ENCODE results near the gene ZMYM3. TPM values are rescaled to one million over a fixed set of nuclear protein-coding genes. Genes with fewer than 3 reads are reported as not detected.
"Not testable (repeated sequence)": the region's sequence is repeated elsewhere in the genome, so short reads cannot be mapped to it uniquely, and the experiment has no call there.

The ZMYM3 gene
- polyA plus RNA-seq (ENCODE audit: insufficient read length in 12 of 12): 10 to 100 TPM in 11 of 12 donors, not detected in 1; 18.9 to 36.7 (median 21.1) TPM
- long read RNA-seq, donor 1, partial matches to known transcripts: 250 of 250 reads
- long read RNA-seq, donor 1, other reads (novel, unspliced or antisense): 0 of 250 reads
- long read RNA-seq, donor 2: 0 reads
- long read RNA-seq, donor 3: 0 reads
- long read RNA-seq, donor 4, full-length matches to known transcripts: 1 of 1 reads
- long read RNA-seq, donor 4, partial matches to known transcripts: 0 of 1 reads
- long read RNA-seq, donor 4, other reads (novel, unspliced or antisense): 0 of 1 reads
- long read RNA-seq, donor 5, partial matches to known transcripts: 298 of 335 reads
- long read RNA-seq, donor 5, other reads (novel, unspliced or antisense): 36 of 335 reads
- long read RNA-seq, donor 6, partial matches to known transcripts: 50 of 56 reads
- long read RNA-seq, donor 6, other reads (novel, unspliced or antisense): 5 of 56 reads
- long read RNA-seq, donor 7, partial matches to known transcripts: 0 of 1 reads
- long read RNA-seq, donor 7, other reads (novel, unspliced or antisense): 0 of 1 reads
- long read RNA-seq, donor 8, full-length matches to known transcripts: 1 of 124 reads
- long read RNA-seq, donor 8, partial matches to known transcripts: 81 of 124 reads
- long read RNA-seq, donor 8, other reads (novel, unspliced or antisense): 42 of 124 reads
- long read RNA-seq, donor 9, partial matches to known transcripts: 439 of 465 reads
- long read RNA-seq, donor 9, other reads (novel, unspliced or antisense): 26 of 465 reads
- long read RNA-seq, donor 10, full-length matches to known transcripts: 1 of 1 reads
- long read RNA-seq, donor 10, partial matches to known transcripts: 0 of 1 reads
- long read RNA-seq, donor 10, other reads (novel, unspliced or antisense): 0 of 1 reads
- long read RNA-seq, donor 11, partial matches to known transcripts: 69 of 123 reads
- long read RNA-seq, donor 11, other reads (novel, unspliced or antisense): 54 of 123 reads

- DNase-seq: peak; percentile 81
Observed at GRCh38 chrX:71254092-71254963, at the start of gene ZMYM3. TSS of gene ZMYM3 (minus strand) at chrX:71254140. CDS start at chrX:71253255, 885 bp downstream.

GRCh38 chrX:71302461-71303213, 48.7 kb upstream of the ZMYM3 start:
- no peak for DNase-seq

GRCh38 chrX:71301195-71301924, 47.4 kb upstream of the ZMYM3 start, which contains the start of gene ITGB1BP2:
TSS of gene ITGB1BP2 (plus strand) at chrX:71301750. CDS start at chrX:71301807, 57 bp downstream.
- peak; percentile 31 for DNase-seq

GRCh38 chrX:71300495-71300894, 46.6 kb upstream of the ZMYM3 start:
- DNase-seq: not testable (repeated sequence)

GRCh38 chrX:71300064-71300463, 46.1 kb upstream of the ZMYM3 start:
- not testable (repeated sequence) for DNase-seq

GRCh38 chrX:71298119-71298518, 44.2 kb upstream of the ZMYM3 start:
- no peak for DNase-seq

GRCh38 chrX:71296806-71297205, 42.9 kb upstream of the ZMYM3 start:
- DNase-seq: no peak

GRCh38 chrX:71292669-71293365, 38.9 kb upstream of the ZMYM3 start:
- DNase-seq: no peak

- no peak for DNase-seq
Observed at GRCh38 chrX:71291381-71291780, 37.4 kb upstream of the ZMYM3 start.

- DNase-seq: no peak
Observed at GRCh38 chrX:71285929-71286328, 32.0 kb upstream of the ZMYM3 start.

- DNase-seq: peak; percentile 96
Observed at GRCh38 chrX:71283403-71284143, 29.6 kb upstream of the ZMYM3 start, which contains the start of gene NONO. TSS of gene NONO (plus strand) at chrX:71283635. CDS start at chrX:71290638, 7,003 bp downstream.

- DNase-seq: no peak
Observed at GRCh38 chrX:71282514-71283402, 28.8 kb upstream of the ZMYM3 start.

GRCh38 chrX:71281300-71281699, 27.4 kb upstream of the ZMYM3 start:
- DNase-seq: not testable (repeated sequence)

- not testable (repeated sequence) for DNase-seq
Observed at GRCh38 chrX:71272313-71272712, 18.4 kb upstream of the ZMYM3 start.

GRCh38 chrX:71269801-71270395, 16.0 kb upstream of the ZMYM3 start:
- no peak for DNase-seq

GRCh38 chrX:71268624-71269023, 14.7 kb upstream of the ZMYM3 start:
- not testable (repeated sequence) for DNase-seq

GRCh38 chrX:71256856-71257255, 2.9 kb upstream of the ZMYM3 start:
- DNase-seq: no peak
